NCI-H1105 (cell line): ENCODE results near the gene LRRC3C.

Experiments used
- DNase-seq: peaks from one replicate; lab custom pipeline; 2025; lab: John Stamatoyannopoulos, UW

Gene LRRC3C

DNA sequence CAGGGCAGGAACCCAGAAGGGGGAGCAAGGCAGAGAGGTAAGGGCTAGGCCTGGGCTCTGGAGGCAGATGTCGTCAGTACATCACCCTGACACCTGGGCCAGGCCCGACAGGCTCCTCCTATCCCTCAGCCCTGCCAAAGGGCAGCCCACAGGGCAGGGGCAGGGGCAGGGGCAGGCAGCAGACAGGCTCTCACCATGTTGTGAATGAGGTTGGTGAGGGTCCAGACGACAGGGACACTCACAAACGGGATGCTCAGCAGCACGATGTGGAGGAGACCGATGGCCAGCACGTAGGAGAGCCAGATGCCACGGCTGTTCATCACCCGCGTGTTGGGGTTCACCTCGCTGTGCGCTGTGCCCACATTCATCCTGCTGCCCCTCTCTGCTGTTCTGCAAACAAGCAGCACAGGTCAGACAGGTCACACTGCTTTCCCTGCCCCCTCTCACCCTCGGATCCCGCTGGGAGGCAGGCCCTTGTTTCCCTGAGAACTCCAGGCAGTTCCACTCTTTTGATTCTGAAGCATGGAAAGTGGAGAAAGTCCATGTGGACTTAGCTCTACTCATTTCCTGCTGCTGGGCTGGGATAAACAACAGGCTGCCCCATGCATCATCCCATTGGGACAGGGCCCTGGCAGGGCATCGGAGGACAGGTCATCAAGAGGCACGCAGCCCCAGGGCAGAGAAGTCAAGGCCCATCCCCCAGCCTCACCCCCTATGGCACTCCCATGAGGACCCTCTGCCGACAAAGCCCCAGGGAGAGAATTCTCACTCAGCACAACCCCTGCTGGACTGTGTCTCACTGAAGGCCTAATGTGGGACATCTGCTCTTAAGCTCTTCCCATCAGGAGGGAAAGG is 3.5 kb upstream of the LRRC3C start:
- no peak for DNase-seq

DNA sequence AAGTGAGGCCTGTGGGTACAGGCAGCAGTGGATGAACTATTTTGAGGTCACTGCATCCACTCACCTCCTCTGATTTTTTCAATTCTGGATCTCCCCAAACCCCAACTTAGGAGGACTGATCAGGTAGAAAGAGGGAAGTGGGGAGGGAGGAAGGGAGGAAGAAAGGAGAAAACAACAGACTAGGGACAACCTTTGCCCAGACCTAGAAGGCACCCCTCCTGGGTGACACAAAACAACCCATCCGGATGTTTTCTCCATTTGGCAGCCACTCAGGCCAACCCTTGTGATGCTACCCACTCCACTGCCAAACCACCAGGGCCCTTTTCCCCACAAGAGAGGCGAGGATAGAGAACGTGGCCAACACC is 2.9 kb upstream of the LRRC3C start:
- DNase-seq = no peak

DNA sequence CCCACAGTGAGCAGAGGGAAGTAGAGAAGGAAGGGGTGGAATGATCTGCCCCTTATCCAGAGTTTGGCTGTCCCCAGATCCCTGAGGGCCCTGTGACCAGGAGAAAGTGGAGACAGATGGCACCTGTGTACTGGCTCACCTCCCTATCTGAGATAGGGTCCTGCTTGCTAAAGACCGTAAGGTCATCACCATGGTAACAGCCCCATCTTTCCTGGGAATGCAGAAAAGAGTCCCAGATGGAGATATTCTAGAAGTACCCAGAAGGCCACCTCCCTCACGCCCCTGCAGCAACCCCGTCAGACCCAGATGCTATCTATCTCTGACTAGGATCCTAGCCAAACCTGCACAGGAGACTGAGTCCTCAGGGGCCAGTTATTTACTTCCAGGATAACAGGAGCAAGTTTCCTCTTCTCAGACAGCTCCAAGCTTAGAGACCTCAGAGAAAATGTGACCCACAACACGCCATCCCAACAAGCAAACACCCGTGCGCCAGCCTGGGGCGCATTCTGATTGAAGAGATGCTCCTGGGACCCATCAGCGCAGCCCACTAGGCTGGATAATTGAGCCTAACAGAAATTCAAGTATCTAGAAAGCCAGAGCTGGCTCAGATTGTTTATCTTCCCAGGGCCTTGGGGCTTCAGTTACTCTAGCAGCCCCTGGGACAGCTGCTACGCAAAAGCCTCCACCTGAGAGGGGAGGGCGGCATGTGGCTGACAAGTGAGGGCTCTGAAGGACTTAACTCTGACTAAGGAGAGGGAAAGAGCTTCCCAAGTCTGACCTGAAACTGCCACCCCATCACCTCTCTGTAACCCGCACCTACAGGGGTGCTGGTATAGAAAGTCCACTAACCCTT is 2.0 kb upstream of the LRRC3C start:
- DNase-seq = no peak

DNA sequence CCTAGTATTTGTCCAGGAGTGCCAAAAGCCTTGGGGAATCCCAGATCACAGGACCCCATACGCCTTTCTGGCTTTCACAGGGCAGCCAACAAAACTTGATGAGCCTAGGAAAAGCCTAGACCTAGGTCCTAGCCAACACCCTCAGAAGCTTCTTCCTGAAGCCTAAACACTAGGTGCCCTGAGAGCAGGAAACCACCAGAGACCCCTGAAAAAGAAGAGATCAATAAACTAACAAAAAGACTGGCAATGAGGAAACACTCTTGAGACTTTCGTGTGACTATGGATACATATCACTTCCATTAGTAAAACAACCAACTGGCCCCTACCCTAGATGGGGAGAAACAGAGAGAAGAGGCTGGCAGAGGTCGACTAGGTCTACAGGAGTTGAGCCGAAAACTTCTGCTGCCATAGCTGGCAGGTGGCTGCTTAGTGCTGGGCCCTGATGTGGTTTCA is 1.4 kb upstream of the LRRC3C start:
- DNase-seq = no peak

DNA sequence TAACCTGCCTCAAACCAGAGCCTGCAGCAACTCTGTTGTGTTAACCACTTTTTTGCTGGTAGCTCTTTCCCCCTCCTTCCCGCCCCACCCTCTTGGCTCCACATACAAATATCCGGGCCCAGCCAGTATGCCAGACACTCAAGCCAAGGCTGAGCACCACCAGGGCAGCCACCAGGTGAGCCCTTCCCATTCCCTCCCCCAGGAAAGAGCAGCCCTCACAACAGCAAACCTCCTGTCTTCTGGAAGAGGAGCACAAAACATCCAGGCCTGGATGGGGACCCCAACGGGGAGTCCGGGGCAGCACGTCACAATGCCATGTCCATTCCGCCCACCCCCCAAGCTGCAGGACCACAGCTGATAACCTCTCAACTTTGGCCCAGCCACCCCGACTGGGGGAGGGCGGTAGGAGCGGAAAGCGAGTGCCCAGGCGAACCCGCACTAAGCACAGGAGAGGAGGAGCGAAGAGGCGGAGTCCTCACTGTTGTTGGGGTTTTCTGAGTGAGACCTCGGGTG is 888 bp upstream of the LRRC3C start:
- no peak for DNase-seq

DNA sequence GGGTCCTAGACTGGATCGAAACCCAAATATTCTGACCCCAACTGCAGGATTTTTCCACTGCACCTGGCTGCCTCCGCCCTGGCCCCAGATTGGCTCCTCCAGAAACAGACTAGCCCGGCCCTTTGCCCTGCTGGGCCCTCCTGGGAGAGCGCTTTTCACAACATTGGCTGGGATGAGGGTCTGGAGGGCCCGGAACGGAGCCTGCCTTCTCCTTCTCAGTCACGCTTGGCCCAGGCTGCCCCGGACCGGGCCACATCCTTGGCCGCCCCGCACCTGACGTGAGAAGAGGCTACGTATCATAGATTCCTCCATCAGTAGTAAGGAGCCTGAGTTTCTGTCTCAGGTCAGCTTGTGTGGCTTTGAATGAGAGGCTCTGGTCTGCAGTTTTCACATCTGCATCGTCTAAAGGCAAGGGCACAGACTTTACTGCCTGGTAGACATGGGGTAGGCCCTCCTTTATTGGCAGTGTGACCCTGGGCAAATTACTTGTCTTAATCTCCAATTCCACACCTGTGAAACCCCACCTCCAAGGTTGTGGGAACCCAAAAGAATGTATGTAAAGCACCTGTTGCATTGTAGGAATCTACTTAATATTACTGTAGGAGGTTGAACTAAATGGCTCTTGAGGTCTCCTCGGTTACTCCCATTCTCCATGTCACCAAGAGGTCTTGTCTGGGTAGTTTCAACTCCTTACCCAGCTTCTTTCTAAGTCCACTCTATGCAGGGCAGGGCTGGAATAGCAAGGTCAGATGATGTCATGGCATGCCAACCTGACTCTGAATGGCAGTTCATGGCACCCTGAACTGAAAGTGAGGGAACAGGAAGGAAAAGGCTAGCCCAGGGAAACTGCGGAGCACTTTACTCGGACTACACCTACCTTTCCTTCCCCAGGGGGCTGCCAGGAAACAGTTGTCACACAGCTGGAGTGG is 661 bp downstream of the LRRC3C start:
- DNase-seq = no peak

DNA sequence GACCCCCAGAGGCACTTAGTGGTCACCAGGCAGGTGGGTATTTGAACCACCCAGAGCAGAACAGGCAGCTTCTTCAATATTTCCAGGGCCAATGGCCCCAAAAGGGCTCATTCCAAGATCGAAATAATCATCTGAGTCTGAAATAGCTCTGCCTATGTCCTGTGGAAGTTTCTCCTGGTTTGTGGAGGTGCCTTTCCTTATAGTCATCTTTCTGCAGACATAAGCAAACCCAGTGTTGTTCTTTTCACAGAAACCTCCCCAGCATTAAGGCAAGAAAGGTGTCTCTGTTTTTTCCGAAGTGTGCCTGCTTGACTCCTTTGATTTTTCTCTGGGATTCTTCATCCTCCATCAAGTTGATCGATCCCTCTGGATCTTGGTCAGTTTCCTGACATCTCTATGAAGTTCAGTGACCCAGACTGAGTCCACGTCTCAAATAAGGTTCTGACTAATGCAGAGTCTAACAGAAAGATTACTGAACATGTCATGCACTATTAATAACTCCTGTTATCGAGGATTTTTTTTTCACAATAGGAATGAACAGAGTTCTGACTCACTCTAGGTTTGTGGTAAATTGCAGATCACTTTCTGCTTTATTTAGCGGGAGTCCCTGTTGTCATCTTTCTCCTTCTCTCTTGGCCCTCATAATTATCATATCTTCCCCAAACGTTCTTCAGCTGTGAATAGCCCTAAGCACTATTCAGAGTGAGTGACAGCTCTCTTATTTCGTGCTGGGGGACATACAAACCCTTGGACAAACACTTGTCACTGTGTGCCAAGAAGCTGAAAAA is 1.5 kb downstream of the LRRC3C start:
- no peak for DNase-seq

DNA sequence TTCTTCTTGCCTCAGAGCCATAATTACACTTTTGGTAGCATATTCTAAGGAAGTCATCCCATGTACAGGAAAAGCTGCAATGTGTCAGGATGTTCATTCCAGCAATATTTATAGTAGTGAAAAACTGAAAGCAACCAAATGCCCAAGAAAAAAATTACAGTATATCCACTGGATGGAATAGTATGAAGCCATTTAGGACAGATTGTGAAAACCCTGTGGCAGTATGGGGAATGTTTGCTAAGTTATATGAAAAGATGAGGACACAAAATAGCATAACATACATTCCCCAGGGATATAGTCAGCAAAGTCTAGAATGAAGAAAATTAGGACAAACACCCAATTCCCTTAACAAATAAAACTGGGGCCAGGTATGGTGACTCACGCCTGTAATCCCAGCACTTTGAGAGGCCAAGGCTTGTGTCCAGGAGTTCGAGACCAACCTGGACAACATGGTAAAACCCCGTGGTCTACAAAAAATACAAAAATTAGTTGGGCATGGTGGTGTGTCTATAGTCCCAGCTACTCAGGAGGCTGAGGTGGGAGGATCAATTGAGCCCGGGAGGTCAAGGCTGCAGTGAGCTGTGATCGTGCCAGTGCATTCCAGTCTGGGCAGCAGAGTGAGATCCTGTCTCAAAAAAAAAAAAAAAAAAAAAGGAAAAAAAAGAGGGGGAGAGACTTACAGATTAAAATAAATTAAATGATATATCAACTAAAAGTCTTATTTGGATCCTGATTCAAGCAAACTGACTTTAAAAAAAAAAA is 2.3 kb downstream of the LRRC3C start:
- no peak for DNase-seq

DNA sequence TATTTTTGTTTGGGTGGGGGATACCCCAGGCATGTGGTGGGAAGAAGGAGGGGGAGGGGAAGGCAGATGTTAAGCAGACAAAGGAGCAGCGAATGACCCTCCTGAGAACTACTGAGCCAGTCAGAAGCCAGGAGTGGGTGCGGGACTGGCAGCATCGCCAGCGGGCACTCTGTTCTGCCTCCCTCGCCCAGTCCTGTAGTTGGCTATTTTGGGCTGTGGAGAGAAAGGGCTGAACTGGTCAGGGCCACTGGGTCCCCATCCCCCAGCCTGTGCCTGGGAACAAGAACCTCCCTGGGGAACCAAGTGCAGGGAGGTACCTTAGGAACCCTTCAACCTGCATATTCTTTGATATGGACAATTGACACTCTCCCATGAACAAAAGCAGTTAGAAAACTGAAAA is 6.4 kb downstream of the LRRC3C start:
- DNase-seq = no peak

DNA sequence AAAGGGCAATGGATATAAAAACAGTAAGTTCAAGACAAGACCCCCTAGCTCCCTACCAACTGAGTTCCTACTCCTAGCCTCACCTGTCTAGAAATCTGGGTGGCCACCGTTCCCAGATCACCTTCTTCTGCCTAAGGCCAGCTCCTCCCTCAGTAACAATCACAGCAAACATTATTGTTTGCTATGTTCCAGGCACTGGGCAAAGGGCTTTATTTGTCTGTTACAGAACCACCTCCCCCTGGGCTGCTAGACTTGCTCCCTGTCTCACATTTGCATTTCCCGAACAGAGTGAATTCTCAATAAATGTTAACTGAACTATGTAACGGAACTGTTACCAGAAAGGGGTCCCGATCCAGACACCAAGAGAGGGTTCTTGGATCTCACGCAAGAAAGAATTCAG is 6.8 kb downstream of the LRRC3C start:
- DNase-seq = no peak

DNA sequence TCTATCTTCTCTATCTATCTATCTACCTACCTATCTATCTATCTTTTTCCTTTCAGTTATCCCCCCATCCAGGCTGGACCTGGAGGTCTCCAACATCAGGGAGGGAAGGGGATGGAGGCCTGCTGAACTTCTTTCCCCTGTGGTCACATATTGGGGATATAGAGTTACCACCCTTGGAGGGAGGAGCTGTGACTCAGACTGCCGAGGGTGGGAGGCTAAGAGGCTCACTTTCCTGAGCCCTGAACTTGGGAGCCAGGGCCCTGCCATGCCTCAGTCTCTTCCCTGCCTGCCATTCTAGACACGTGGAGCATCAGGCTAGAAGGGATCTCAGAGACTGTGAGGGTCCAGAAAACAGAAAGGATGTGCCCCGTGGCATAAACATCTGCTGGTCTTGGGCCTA is 8.4 kb downstream of the LRRC3C start:
- DNase-seq = no peak

DNA sequence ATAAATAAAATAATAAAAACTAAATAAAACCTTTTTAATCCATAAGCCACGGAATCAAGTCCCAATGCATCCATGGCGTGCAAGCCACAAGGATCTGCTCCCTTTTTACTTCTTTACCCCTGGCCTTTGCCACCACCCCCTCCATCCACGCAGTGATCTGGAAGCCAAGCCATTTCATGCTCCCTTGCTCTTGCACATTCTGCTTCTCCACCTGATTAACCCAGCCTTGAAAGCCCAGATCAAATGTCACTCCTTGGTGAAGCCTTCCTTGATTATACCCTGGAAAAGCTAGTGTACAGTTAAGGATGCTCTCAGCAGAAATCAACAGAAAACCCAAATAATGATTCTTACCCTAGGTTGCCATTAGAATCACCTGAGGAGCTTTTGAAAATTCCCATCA is 9.9 kb downstream of the LRRC3C start:
- no peak for DNase-seq

DNA sequence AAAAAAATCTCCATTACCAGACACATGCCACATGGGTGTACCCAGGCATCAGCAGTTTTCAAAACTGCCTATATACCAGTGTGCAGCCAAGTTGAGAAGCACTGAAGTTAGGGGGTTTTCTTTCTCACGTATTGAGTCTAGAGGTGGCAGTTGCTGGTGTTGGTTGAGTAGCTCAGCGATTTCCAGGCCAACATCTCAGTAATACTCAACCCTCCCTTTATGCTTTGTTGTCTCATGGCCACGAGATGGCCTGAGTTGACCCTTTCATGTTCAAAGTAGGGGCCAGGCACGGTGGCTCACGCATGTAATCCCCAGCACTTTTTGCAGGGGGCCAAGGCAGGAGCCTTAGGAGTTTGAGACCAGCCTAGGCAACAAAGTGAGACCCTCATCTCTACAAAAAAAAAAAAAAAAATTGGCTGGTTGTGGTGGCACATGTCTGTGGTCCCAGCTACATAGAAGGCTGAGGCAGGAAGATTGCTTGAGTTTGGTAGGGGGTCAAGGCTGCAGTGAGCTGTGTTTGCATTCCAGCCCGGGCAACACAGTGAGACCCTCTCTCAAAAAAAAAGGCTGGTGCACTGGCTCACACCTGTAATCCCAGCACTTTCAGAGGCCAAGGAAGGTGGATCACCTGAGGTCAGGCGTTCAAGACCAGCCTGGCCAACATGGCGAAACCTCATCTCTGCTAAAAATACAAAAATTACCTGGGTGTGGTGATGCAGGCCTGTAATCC is 10.8 kb downstream of the LRRC3C start:
- DNase-seq = no peak

DNA sequence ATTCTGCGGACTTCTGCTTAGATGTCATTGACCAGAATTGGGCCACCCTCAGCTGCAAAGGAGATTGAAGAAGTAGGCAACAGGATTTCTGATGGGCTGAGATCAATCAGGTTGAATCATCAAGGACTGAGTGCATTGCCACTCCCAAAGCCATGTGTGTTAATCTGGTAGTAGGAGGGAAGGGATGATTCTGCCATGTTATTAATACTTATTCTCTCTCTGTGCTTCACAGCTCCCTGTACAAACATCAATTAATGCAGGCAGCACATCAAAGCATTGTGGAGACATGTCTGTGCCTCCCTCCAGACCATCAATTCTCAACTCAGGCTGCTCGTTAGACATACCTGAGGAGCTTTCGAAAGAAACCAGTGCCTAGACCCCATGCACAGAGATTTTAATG is 11.6 kb downstream of the LRRC3C start:
- no peak for DNase-seq

DNA sequence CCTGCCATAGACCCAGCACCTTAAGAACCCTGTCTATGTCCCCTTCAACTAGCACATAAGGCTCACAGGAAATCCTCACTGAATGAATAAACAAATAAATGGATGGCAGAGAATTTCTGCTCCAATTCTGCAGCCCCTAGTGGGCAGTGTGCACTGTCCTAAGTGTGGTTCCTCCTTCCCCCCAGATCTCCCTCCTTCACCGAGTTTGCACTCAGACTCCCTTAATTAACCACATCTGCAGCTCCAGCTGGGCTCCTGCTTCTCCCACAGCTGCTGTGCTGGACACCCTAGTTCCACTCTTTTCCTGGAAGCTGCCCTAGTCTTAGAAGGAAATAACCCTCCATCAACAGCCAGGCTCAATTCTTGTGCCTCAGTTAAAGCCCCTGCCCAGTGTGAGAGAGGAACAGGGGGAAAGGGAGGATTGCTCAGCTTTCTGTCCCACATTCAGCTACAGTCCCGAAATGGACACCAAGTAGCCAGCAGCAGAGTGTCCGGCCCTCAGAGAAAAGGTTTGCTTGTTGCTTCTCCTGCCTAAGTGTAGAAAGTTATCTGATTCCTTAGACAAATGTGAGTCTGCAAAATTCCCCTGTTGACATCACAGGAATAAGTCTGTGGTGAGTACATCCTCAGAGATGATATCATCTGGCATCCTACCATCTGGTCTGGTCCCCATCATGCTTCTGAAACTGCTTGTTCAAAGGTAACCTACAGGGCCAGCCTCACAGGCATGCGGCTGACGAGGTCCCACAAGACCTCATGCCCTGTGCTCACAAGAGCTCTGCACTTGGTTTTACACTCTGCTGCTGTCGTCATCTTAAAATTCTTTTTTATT is 12.3 kb downstream of the LRRC3C start:
- no peak for DNase-seq

DNA sequence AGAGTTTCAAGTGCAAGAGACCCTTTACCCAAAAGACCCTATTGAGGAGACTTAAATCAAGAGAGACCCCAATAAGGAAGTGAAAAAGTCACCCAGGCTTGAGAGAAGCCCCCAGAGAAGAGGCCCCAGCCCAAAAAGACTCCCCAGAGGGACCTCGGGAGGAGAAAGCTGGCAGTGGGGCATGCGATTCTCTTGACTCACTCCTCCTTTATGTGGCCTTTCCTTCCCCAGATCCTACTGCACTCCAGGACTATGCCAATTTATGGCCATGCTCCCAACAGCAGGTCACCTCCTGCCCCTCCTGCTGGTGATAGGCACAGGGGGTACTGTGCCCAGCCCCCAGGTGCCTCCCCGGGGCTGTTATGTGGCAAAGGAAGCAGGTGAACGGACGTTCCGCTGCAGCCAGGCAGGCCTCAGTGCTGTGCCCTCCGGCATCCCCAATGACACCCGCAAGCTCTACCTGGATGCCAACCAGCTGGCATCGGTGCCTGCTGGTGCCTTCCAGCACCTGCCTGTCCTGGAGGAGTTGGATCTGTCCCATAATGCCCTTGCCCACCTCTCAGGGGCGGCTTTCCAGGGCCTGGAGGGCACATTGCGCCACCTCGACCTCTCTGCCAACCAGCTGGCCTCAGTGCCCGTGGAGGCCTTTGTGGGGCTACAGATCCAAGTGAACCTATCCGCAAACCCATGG is 16.3 kb downstream of the LRRC3C start:
- DNase-seq = no peak

DNA sequence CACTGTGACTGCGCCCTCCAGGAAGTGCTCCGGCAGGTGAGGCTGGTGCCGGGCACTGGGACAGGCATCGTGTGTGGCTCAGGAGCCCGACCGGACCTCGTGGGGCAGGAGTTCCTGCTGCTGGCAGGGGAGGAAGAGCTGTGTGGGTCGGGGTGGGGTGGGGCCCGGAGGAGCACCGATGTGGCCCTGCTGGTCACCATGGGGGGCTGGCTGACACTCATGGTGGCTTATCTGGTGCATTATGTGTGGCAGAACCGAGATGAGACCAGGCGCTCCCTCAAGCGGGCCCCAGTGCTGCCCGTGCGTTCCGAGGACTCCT is 16.8 kb downstream of the LRRC3C start:
- no peak for DNase-seq
